ENCODE data around the gene PANK2. TPM values are rescaled to one million over a fixed set of nuclear protein-coding genes. Genes with fewer than 3 reads are reported as not detected.
"Not testable (repeated sequence)": the region's sequence is repeated elsewhere in the genome, so short reads cannot be mapped to it uniquely, and the experiment has no call there.

PANK2 gene
- total RNA-seq, 1 experiment from 2014 or later, result 41.6 TPM

DNA sequence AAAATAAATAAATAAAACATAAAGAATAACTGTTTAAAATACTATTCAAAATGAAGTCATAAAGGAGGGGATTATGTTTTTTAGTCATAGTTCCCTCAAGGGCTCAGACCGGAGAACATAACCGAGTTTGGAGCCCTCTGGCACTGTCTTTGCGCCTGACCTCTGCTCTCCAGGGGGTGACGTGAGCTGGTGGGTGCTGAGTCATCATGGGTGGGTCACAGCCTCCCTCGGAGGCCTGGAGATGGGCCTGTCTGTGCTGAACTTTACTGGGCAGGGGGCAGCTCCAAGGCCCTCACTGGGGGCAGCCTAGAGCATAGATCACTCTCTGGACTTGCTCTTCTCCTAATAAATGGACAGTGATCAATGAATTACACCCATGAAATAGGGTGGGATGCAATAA is 45.7 kb upstream of the PANK2 start:
- DNase-seq (ENCODE audit: low read depth, low spot score) (peak; percentile 43), ATAC-seq (peak; percentile 21; the same call in 1 of the 2 replicates)
- ChIA-PET CTCF (interaction anchor here (1.1 to 1.4 kb wide), 4 partner anchors 12 to 62 kb away, joined by 3 to 4 read pairs (median 4); partner anchors contain the start of gene SPEF1), POLR2A (interaction anchor here (1.3 kb wide), 1 partner anchor 23 kb away, joined by 4 read pairs; the partner anchor contains the start of gene AP5S1), RAD21 (ENCODE audit: low non-redundant PET in 1 of 2, low total read pairs in 2 of 2, uncharacterized antibody in 2 of 2, unreplicated experiment in 2 of 2) (no interaction called here)
- no peaks in the 10 kb centered on the region for H4K20me1 ChIP-seq (ENCODE audit: insufficient read depth)
- H3K9ac ChIP-seq (ENCODE audit: low read length), result peak overlapping the region; percentile 3; the same call in 1 of the 2 replicates
- peaks cover 35 to 72% of the 10 kb centered on the region in 2 experiments for H3K4me1 ChIP-seq (ENCODE audit: control insufficient read depth in 1 of 2, insufficient read depth in 2 of 2, low read length in 2 of 2)
- intact Hi-C loops (cut with micrococcal nuclease), result no loop called here
- H3K36me3 ChIP-seq (ENCODE audit: control insufficient read depth in 1 of 2, insufficient read depth in 2 of 2, low read length in 2 of 2), result no peaks in the 10 kb centered on the region
- peak overlapping the region; percentile 62 for H3K4me2 ChIP-seq (ENCODE audit: low read length)
- no TSS peak for BruUV-seq (replicated peaks)
- no peak overlapping the region for H3K4me3 ChIP-seq (replicated peaks in 1 of 2; ENCODE audit: low read depth in 1 of 2, low read length in 2 of 2)
- H2AFZ ChIP-seq (ENCODE audit: low read depth, low read length, poor library complexity, severe bottlenecking), result no peak overlapping the region
- H3K79me2 ChIP-seq (ENCODE audit: insufficient read depth, low read length), result peaks cover 15% of the 10 kb centered on the region; the same call in 1 of the 2 replicates
- H3K9me3 ChIP-seq (ENCODE audit: control insufficient read depth in 1 of 2, insufficient read depth in 1 of 2, low read depth in 1 of 2, low read length in 2 of 2), result no peaks in the 10 kb centered on the region
- H3K27me3 ChIP-seq (ENCODE audit: insufficient read depth, low read length), result no peaks in the 10 kb centered on the region
- no peaks in the 10 kb centered on the region for H3K9me2 ChIP-seq (ENCODE audit: insufficient read depth)
- TF ChIP-seq, protein P1, sequence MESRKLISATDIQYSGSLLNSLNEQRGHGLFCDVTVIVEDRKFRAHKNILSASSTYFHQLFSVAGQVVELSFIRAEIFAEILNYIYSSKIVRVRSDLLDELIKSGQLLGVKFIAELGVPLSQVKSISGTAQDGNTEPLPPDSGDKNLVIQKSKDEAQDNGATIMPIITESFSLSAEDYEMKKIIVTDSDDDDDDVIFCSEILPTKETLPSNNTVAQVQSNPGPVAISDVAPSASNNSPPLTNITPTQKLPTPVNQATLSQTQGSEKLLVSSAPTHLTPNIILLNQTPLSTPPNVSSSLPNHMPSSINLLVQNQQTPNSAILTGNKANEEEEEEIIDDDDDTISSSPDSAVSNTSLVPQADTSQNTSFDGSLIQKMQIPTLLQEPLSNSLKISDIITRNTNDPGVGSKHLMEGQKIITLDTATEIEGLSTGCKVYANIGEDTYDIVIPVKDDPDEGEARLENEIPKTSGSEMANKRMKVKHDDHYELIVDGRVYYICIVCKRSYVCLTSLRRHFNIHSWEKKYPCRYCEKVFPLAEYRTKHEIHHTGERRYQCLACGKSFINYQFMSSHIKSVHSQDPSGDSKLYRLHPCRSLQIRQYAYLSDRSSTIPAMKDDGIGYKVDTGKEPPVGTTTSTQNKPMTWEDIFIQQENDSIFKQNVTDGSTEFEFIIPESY (IDR thresholded peaks at IDR 0.05; ENCODE audit: extremely low read depth, insufficient replicate concordance, low read length), result no peak
- TF ChIP-seq RAD21 (IDR thresholded peaks at IDR 0.05; ENCODE audit: low read depth) (no peak), ZFX (IDR thresholded peaks at IDR 0.05) (no peak), SRF (IDR thresholded peaks at IDR 0.05; ENCODE audit: low read depth) (no peak), CEBPB (IDR thresholded peaks at IDR 0.05; ENCODE audit: low read depth) (no peak), CBX3 (IDR thresholded peaks at IDR 0.05; ENCODE audit: low read depth) (no peak), SP1 (IDR thresholded peaks at IDR 0.05; ENCODE audit: low read depth) (peak; percentile 48; the same call in 1 of the 2 replicates), POLR2A (IDR thresholded peaks at IDR 0.05; ENCODE audit: borderline replicate concordance, extremely low read depth, insufficient read depth, insufficient read length) (no peak), JUND (IDR thresholded peaks at IDR 0.05) (peak; percentile 69), FOSL1 (IDR thresholded peaks at IDR 0.05; ENCODE audit: low read depth) (peak; percentile 76)
- TF ChIP-seq, protein P2, sequence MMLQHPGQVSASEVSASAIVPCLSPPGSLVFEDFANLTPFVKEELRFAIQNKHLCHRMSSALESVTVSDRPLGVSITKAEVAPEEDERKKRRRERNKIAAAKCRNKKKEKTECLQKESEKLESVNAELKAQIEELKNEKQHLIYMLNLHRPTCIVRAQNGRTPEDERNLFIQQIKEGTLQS (IDR thresholded peaks at IDR 0.05), result no peak
- TF ChIP-seq, protein P3, sequence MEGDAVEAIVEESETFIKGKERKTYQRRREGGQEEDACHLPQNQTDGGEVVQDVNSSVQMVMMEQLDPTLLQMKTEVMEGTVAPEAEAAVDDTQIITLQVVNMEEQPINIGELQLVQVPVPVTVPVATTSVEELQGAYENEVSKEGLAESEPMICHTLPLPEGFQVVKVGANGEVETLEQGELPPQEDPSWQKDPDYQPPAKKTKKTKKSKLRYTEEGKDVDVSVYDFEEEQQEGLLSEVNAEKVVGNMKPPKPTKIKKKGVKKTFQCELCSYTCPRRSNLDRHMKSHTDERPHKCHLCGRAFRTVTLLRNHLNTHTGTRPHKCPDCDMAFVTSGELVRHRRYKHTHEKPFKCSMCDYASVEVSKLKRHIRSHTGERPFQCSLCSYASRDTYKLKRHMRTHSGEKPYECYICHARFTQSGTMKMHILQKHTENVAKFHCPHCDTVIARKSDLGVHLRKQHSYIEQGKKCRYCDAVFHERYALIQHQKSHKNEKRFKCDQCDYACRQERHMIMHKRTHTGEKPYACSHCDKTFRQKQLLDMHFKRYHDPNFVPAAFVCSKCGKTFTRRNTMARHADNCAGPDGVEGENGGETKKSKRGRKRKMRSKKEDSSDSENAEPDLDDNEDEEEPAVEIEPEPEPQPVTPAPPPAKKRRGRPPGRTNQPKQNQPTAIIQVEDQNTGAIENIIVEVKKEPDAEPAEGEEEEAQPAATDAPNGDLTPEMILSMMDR (IDR thresholded peaks at IDR 0.05 in 2 of 3, conservative IDR thresholded peaks at IDR 0.05 in 1 of 3; ENCODE audit: borderline replicate concordance in 1 of 3, insufficient read depth in 1 of 3, low read depth in 2 of 3, low read length in 2 of 3), result no peak
- peak overlapping the region; percentile 52 for H3K27ac ChIP-seq (ENCODE audit: low read depth, low read length)

DNA sequence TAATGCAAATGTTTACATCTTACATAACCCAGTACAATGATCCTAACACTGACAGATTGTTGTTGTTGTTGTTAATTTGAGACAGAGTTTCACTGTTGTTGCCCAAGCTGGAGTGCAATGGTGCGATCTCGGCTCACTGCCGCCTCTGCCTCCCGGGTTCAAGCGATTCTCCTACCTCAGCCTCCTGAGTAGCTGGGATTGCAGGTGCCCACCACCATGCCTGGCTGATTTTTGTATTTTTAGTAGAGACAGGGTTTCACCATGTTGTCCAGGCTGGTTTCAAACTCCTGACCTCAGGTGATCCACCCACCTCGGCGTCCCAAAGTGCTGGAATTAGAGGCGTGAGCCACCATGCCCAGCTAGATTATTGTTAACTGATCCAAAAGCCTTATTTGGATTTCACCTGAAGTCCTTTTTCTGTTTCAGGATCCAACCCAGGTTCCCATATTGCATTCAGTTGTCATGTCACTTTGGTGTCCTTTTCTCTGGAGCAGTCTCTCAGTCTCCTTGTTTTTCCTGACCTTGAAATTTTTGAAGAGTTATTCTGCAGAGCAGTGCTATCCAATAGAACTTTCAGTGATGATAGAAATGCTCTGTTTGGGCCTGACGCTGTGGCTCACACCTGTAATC is 45.1 kb upstream of the PANK2 start:
- H3K4me3 ChIP-seq (replicated peaks in 1 of 2; ENCODE audit: low read depth in 1 of 2, low read length in 2 of 2); BruUV-seq (replicated peaks); H3K36me3 ChIP-seq (ENCODE audit: control insufficient read depth in 1 of 2, insufficient read depth in 2 of 2, low read length in 2 of 2); H3K27me3 ChIP-seq (ENCODE audit: insufficient read depth, low read length); H4K20me1 ChIP-seq (ENCODE audit: insufficient read depth); H3K9me3 ChIP-seq (ENCODE audit: control insufficient read depth in 1 of 2, insufficient read depth in 1 of 2, low read depth in 1 of 2, low read length in 2 of 2); H2AFZ ChIP-seq (ENCODE audit: low read depth, low read length, poor library complexity, severe bottlenecking); H3K9ac ChIP-seq (ENCODE audit: low read length); H3K9me2 ChIP-seq (ENCODE audit: insufficient read depth); intact Hi-C loops (cut with micrococcal nuclease); DNase-seq (ENCODE audit: low read depth, low spot score); ATAC-seq: not testable (repeated sequence)
- Histone ChIP-seq H3K4me1 (ENCODE audit: control insufficient read depth in 1 of 2, insufficient read depth in 2 of 2, low read length in 2 of 2) (peaks cover 35 to 75% of the 10 kb centered on the region in 2 experiments), H3K79me2 (ENCODE audit: insufficient read depth, low read length) (peaks cover 19% of the 10 kb centered on the region; the same call in 1 of the 2 replicates), H3K4me2 (ENCODE audit: low read length) (peak overlapping the region; percentile 62), H3K27ac (ENCODE audit: low read depth, low read length) (peak overlapping the region; percentile 52)
- ChIA-PET POLR2A (interaction anchor here (1.3 kb wide), 2 partner anchors 23 to 24 kb away, joined by 4 to 5 read pairs; partner anchors contain the start of gene AP5S1), CTCF (interaction anchor here (1.1 to 1.8 kb wide), 7 partner anchors 11 to 63 kb away, joined by 3 to 7 read pairs (median 4); partner anchors contain the start of genes AP5S1 and SPEF1), RAD21 (ENCODE audit: low non-redundant PET in 1 of 2, low total read pairs in 2 of 2, uncharacterized antibody in 2 of 2, unreplicated experiment in 2 of 2) (interaction anchor here in 1 of 2 experiments (1.9 kb wide), 1 partner anchor 11 kb away, joined by 4 read pairs; no protein-coding TSS in a partner anchor)
